HCT116 (cell line): Measurements from ENCODE around the gene FAM32A. TPM values are rescaled to one million over a fixed set of nuclear protein-coding genes. Genes with fewer than 3 reads are reported as not detected.

Experiments used
- ATAC-seq: fragments of 200-7000 bp; cut with Tn5 transposase; 2 replicates; pipeline ENCODE4 v1.9.1; 2020; ENCODE audit warnings: mild to moderate bottlenecking, moderate library complexity
- BruUV-seq: library from RNA; stranded (reverse); fragments of 400-500 nt; replicated peaks from 2 replicates; lab custom pipeline; 2021; lab: Mats Ljungman, UMichigan
- CTCF ChIA-PET: fragments of 300-600 bp; sonication (Branson Sonifier 250); formaldehyde crosslinking; loops from one replicate; lab custom pipeline; 2021; ENCODE audit warnings: antibody characterized with exemption; lab: Charles Lee
- POLR2A ChIA-PET: fragments of 300-600, 350-600 bp; sonication (Branson Sonifier 250); formaldehyde crosslinking; loops from one replicate; lab custom pipeline; 2021; ENCODE audit warnings: antibody characterized with exemption; lab: Charles Lee
- RAD21 ChIA-PET, 2 experiments: fragments of 300-600 bp; sonication (Branson Sonifier 250); formaldehyde crosslinking; loops; one replicate each; lab custom pipeline; 2023; ENCODE audit warnings: low total read pairs in 2 of 2; ENCODE audit not compliant: uncharacterized antibody in 2 of 2, unreplicated experiment in 2 of 2, low non-redundant PET in 1 of 2; lab: Charles Lee
- DNase-seq: peaks from one replicate; pipeline ENCODE4 v3.0.0-alpha.2; 2010; ENCODE audit warnings: low read depth, low spot score
- H2AFZ ChIP-seq: fragments of 200-600 bp; shearing (Covaris generic), sonication (generic); 2 replicates; pipeline ENCODE4 v1.6.1; 2017; ENCODE audit warnings: low read depth, mixed run types, mixed read lengths, antibody characterized with exemption, low read length; ENCODE audit not compliant: poor library complexity, severe bottlenecking
- H3K27ac ChIP-seq: 2 replicates; pipeline ENCODE4 v1.5.1; 2012; ENCODE audit warnings: low read depth, low read length
- H3K27me3 ChIP-seq: fragments of 200-600 bp; sonication (generic); 2 replicates; pipeline ENCODE4 v1.6.1; 2016; ENCODE audit warnings: mixed run types, low read length, mixed read lengths; ENCODE audit not compliant: insufficient read depth
- H3K36me3 ChIP-seq, 2 experiments: fragments of 200-500 bp in 1 of 2; fragments of 200-600 bp in 1 of 2; sonication (Bioruptor generic) in 1 of 2; sonication (generic) in 1 of 2; 2 replicates each; pipeline versions ENCODE4 v1.5.1 to v1.6.1; 2014 to 2016; ENCODE audit warnings: low read length in 2 of 2, inconsistent platforms in 1 of 2, mixed read lengths in 1 of 2, mixed run types in 1 of 2; ENCODE audit not compliant: insufficient read depth in 2 of 2, control insufficient read depth in 1 of 2
- H3K4me1 ChIP-seq, 2 experiments: fragments of 200-600 bp in 1 of 2; sonication (generic) in 1 of 2; 2 replicates each; pipeline versions ENCODE4 v1.5.1 to v1.6.1; 2012 to 2017; ENCODE audit warnings: low read length in 2 of 2, inconsistent platforms in 1 of 2, mild to moderate bottlenecking in 1 of 2, mixed read lengths in 1 of 2, mixed run types in 1 of 2, moderate library complexity in 1 of 2; ENCODE audit not compliant: insufficient read depth in 2 of 2, control insufficient read depth in 1 of 2
- H3K4me2 ChIP-seq: fragments of 200-600 bp; sonication (generic); 2 replicates; pipeline ENCODE4 v1.6.1; 2017; ENCODE audit warnings: mixed run types, low read length, mixed read lengths
- H3K4me3 ChIP-seq, 2 experiments: fragments of 200-600 bp in 1 of 2; sonication (generic) in 1 of 2; replicated peaks in 1 of 2; 2 replicates each; pipeline ENCODE4 v1.5.1; 2011 to 2016; ENCODE audit warnings: low read length in 2 of 2, control low read depth in 1 of 2, low read depth in 1 of 2, mild to moderate bottlenecking in 1 of 2, mixed read lengths in 1 of 2, mixed run types in 1 of 2
- H3K79me2 ChIP-seq: fragments of 200-600 bp; sonication (generic); 2 replicates; pipeline ENCODE4 v1.6.1; 2017; ENCODE audit warnings: mild to moderate bottlenecking, mixed run types, low read length, moderate library complexity, mixed read lengths; ENCODE audit not compliant: insufficient read depth
- H3K9ac ChIP-seq: fragments of 200-600 bp; sonication (generic); 2 replicates; pipeline ENCODE4 v1.6.1; 2016; ENCODE audit warnings: low read length, mixed read lengths
- H3K9me2 ChIP-seq: fragments of 200-600 bp; sonication (generic), shearing (Covaris generic); 2 replicates; pipeline ENCODE4 v1.6.1; 2017; ENCODE audit warnings: mixed run types, mild to moderate bottlenecking, moderate library complexity; ENCODE audit not compliant: insufficient read depth
- H3K9me3 ChIP-seq, 2 experiments: fragments of 200-500 bp in 1 of 2; fragments of 200-600 bp in 1 of 2; sonication (Bioruptor generic) in 1 of 2; sonication (generic) in 1 of 2; 2 replicates each; pipeline ENCODE4 v1.6.1; 2014 to 2017; ENCODE audit warnings: low read length in 2 of 2, mixed read lengths in 2 of 2, inconsistent platforms in 1 of 2, low read depth in 1 of 2, mild to moderate bottlenecking in 1 of 2, mixed run types in 1 of 2, moderate library complexity in 1 of 2; ENCODE audit not compliant: control insufficient read depth in 1 of 2, insufficient read depth in 1 of 2
- H4K20me1 ChIP-seq: fragments of 200-600 bp; sonication (generic), shearing (Covaris generic); 2 replicates; pipeline ENCODE4 v1.6.1; 2017; ENCODE audit warnings: mixed run types, mild to moderate bottlenecking, moderate library complexity; ENCODE audit not compliant: insufficient read depth
- ATF3 ChIP-seq: IDR thresholded peaks from 2 replicates; pipeline ENCODE4 v1.6.1; 2012
- EGR1 ChIP-seq: IDR thresholded peaks from 2 replicates; pipeline ENCODE4 v1.6.1; 2012; ENCODE audit warnings: low read depth
- ELF1 ChIP-seq: IDR thresholded peaks from 2 replicates; pipeline ENCODE4 v1.6.1; 2012; ENCODE audit warnings: low read depth, borderline replicate concordance
- EZH2 ChIP-seq: fragments of 200-600 bp; sonication (generic); IDR thresholded peaks from 2 replicates; pipeline ENCODE4 v1.6.1; 2017; ENCODE audit warnings: antibody characterized with exemption, mixed run types
- MAX ChIP-seq: IDR thresholded peaks from 2 replicates; pipeline ENCODE4 v1.6.1; 2012
- POLR2A ChIP-seq: IDR thresholded peaks from 2 replicates; pipeline ENCODE4 v1.7.0; 2011; ENCODE audit warnings: borderline replicate concordance; ENCODE audit not compliant: insufficient read depth, insufficient read length; ENCODE audit errors: extremely low read depth
- POLR2AphosphoS5 ChIP-seq: IDR thresholded peaks from 2 replicates; pipeline ENCODE4 v1.6.1; 2011; ENCODE audit warnings: mild to moderate bottlenecking, low read depth, low read length, moderate library complexity
- ZNF274 ChIP-seq: fragments of 200-500 bp; sonication (Bioruptor generic); IDR thresholded peaks from 2 replicates; pipeline ENCODE4 v1.6.1; 2014; ENCODE audit warnings: mild to moderate bottlenecking, low read depth, low read length, inconsistent platforms
- intact Hi-C: fragments of 100-400 bp; cut with micrococcal nuclease; formaldehyde crosslinking; loops from 2 replicates; pipeline ENCODE4 v1.10.0; 2022
- total RNA-seq: library from RNA; stranded (reverse); gene quantifications from one replicate; pipeline ENCODE4 v1.2.1, GENCODE V29; 2021; ENCODE audit not compliant: unreplicated experiment

The FAM32A gene
- total RNA-seq, 1 experiment from 2014 or later = 61.3 TPM

- no peak overlapping the region for H2AFZ ChIP-seq
- TF ChIP-seq ZNF274 (no peak), ELF1 (no peak), POLR2AphosphoS5 (no peak)
- ChIA-PET POLR2A (no interaction called here), CTCF (no interaction called here), RAD21 (no interaction called here)
- no peak overlapping the region for H3K4me3 ChIP-seq
- no peak overlapping the region for H3K4me2 ChIP-seq
- DNase-seq = no peak
- H3K4me1 ChIP-seq = no peaks in the 10 kb centered on the region
- no peaks in the 10 kb centered on the region for H3K27me3 ChIP-seq
- no peaks in the 10 kb centered on the region for H4K20me1 ChIP-seq
- H3K36me3 ChIP-seq = peaks cover 0 to 22% of the 10 kb centered on the region in 2 experiments; a peak in 3 of 4 replicates
- no peak for ATAC-seq
- H3K9me3 ChIP-seq = peaks cover 14 to 25% of the 10 kb centered on the region in 2 experiments; a peak in 3 of 4 replicates
- intact Hi-C loops = no loop called here
- H3K27ac ChIP-seq = no peak overlapping the region
- H3K9me2 ChIP-seq = no peaks in the 10 kb centered on the region
- H3K9ac ChIP-seq = no peak overlapping the region
- H3K79me2 ChIP-seq = no peaks in the 10 kb centered on the region
- BruUV-seq = no TSS peak
Observed at GRCh38 chr19:16223746-16224145, 38.5 kb downstream of the FAM32A start.

- H2AFZ ChIP-seq = no peak overlapping the region
- RAD21 ChIA-PET = no interaction called here
- H3K36me3 ChIP-seq = peaks cover 0 to 19% of the 10 kb centered on the region in 2 experiments; a peak in 2 of 4 replicates
- TF ChIP-seq EGR1 (no peak), MAX (no peak), ATF3 (no peak), EZH2 (no peak), POLR2A (no peak)
- no peaks in the 10 kb centered on the region for H3K79me2 ChIP-seq
- BruUV-seq = no TSS peak
- H3K27ac ChIP-seq = no peak overlapping the region
- no peaks in the 10 kb centered on the region for H3K4me1 ChIP-seq
- CTCF ChIA-PET = no interaction called here
- H4K20me1 ChIP-seq = no peaks in the 10 kb centered on the region
- no peak overlapping the region for H3K9ac ChIP-seq
- H3K9me3 ChIP-seq = peaks cover 14 to 25% of the 10 kb centered on the region in 2 experiments; a peak in 3 of 4 replicates
- no peak overlapping the region for H3K4me2 ChIP-seq
- no peak for ATAC-seq
- POLR2A ChIA-PET = no interaction called here
- no peak overlapping the region for H3K4me3 ChIP-seq
- no peaks in the 10 kb centered on the region for H3K27me3 ChIP-seq
- no peak for DNase-seq
- intact Hi-C loops = no loop called here
- H3K9me2 ChIP-seq = no peaks in the 10 kb centered on the region
Observed at GRCh38 chr19:16224293-16225045, 39.3 kb downstream of the FAM32A start.
